ENCODE data around the gene ABCG4. TPM values are rescaled to one million over a fixed set of nuclear protein-coding genes. Genes with fewer than 3 reads are reported as not detected.

The ABCG4 gene
- total and polyA plus RNA-seq, 2 donors (not counting 1 experiment from before 2014, with no cell fraction given), result not detected

DNA sequence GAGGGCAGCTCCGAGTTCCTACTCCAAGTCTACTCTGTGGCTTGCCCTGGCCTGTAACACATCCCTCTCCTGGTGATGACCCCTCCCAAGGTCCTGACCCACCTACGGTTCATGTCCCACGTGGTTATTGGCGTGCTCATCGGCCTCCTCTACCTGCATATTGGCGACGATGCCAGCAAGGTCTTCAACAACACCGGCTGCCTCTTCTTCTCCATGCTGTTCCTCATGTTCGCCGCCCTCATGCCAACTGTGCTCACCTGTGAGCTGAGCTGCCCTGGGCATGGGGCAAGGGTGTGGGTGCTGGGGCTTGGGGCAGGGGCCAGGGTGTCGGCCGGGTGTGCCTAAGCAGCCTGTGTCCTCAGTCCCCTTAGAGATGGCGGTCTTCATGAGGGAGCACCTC, 9.6 kb downstream of the ABCG4 start:
- no peak overlapping the region for H3K4me3 Mint-ChIP-seq
- H3K4me1 Mint-ChIP-seq, result peaks cover 3% of the 10 kb centered on the region
- peaks cover 22% of the 10 kb centered on the region for H3K27me3 Mint-ChIP-seq
- Histone ChIP-seq H3K4me2 (replicated peaks; ENCODE audit: low read depth, low read length, poor library complexity, severe bottlenecking) (no peak overlapping the region), H3K4me3 (ENCODE audit: control extremely low read depth in 1 of 5, extremely low read depth in 1 of 5, insufficient read depth in 1 of 5, low read depth in 2 of 5, low read length in 4 of 5) (no peak overlapping the region), H3K27ac (ENCODE audit: low read length in 2 of 2) (no peak overlapping the region), H3K4me1 (ENCODE audit: control insufficient read depth in 2 of 2, insufficient read depth in 2 of 2, low read length in 2 of 2) (no peaks in the 10 kb centered on the region), H3K9ac (ENCODE audit: low read length) (no peak overlapping the region), H2AFZ (ENCODE audit: insufficient read depth, low read depth, low read length, poor library complexity, severe bottlenecking) (no peak overlapping the region), H3K36me3 (replicated peaks in 1 of 2; ENCODE audit: control extremely low read depth in 1 of 2, control insufficient read depth in 1 of 2, extremely low read depth in 1 of 2, insufficient read depth in 2 of 2, low read length in 1 of 2) (no peaks in the 10 kb centered on the region), H4K20me1 (ENCODE audit: control insufficient read depth, insufficient read depth, low read length, poor library complexity, severe bottlenecking) (no peaks in the 10 kb centered on the region), H3K79me2 (ENCODE audit: control insufficient read depth, insufficient read depth, low read length) (no peaks in the 10 kb centered on the region), H3K27me3 (replicated peaks in 1 of 4; ENCODE audit: control extremely low read depth in 1 of 4, control insufficient read depth in 3 of 4, insufficient read depth in 4 of 4, low read length in 3 of 4) (peaks cover 0 to 17% (median 0%) of the 10 kb centered on the region in 4 experiments), H3K9me3 (ENCODE audit: control extremely low read depth in 1 of 3, control insufficient read depth in 2 of 3, insufficient read depth in 1 of 3, low read length in 2 of 3) (no peaks in the 10 kb centered on the region)
- no peak overlapping the region for H3K27ac Mint-ChIP-seq
- ATAC-seq (ENCODE audit: low read depth) (no peak), DNase-seq (no peak)
- no peak for TF ChIP-seq EZH2 (IDR thresholded peaks at IDR 0.05; ENCODE audit: borderline replicate concordance, insufficient read depth, low read depth, low read length, poor library complexity, severe bottlenecking)
- TF ChIP-seq CTCF (IDR thresholded peaks at IDR 0.05), result no peak
- ChIA-PET POLR2A (interaction anchor here (0.5 kb wide), 1 partner anchor 59 kb away, joined by 5 read pairs; no protein-coding TSS in a partner anchor), CTCF (interaction anchor here (0.6 kb wide), 1 partner anchor 1734 kb away, joined by 3 read pairs; no protein-coding TSS in a partner anchor)
- intact Hi-C loops (cut with micrococcal nuclease), result no loop called here
- no peaks in the 10 kb centered on the region for H3K9me3 Mint-ChIP-seq (ENCODE audit: insufficient read depth)
- WGBS (ENCODE audit: insufficient coverage), result 88% methylated on average over 8 of the region's 13 CpGs

GRCh38 chr11:119160151-119160550, 11.3 kb downstream of the ABCG4 start:
- Histone ChIP-seq H3K9ac (ENCODE audit: low read length) (no peak overlapping the region), H3K36me3 (replicated peaks in 1 of 2; ENCODE audit: control extremely low read depth in 1 of 2, control insufficient read depth in 1 of 2, extremely low read depth in 1 of 2, insufficient read depth in 2 of 2, low read length in 1 of 2) (no peaks in the 10 kb centered on the region), H3K9me3 (ENCODE audit: control extremely low read depth in 1 of 3, control insufficient read depth in 2 of 3, insufficient read depth in 1 of 3, low read length in 2 of 3) (no peaks in the 10 kb centered on the region), H3K4me3 (ENCODE audit: control extremely low read depth in 1 of 5, extremely low read depth in 1 of 5, insufficient read depth in 1 of 5, low read depth in 2 of 5, low read length in 4 of 5) (no peak overlapping the region), H2AFZ (ENCODE audit: insufficient read depth, low read depth, low read length, poor library complexity, severe bottlenecking) (no peak overlapping the region), H3K4me1 (ENCODE audit: control insufficient read depth in 2 of 2, insufficient read depth in 2 of 2, low read length in 2 of 2) (no peaks in the 10 kb centered on the region), H3K27ac (ENCODE audit: low read length in 2 of 2) (no peak overlapping the region), H3K79me2 (ENCODE audit: control insufficient read depth, insufficient read depth, low read length) (no peaks in the 10 kb centered on the region), H3K27me3 (replicated peaks in 1 of 4; ENCODE audit: control extremely low read depth in 1 of 4, control insufficient read depth in 3 of 4, insufficient read depth in 4 of 4, low read length in 3 of 4) (peaks cover 0 to 3% (median 0%) of the 10 kb centered on the region in 4 experiments), H4K20me1 (ENCODE audit: control insufficient read depth, insufficient read depth, low read length, poor library complexity, severe bottlenecking) (no peaks in the 10 kb centered on the region), H3K4me2 (replicated peaks; ENCODE audit: low read depth, low read length, poor library complexity, severe bottlenecking) (no peak overlapping the region)
- intact Hi-C loops (cut with micrococcal nuclease), result no loop called here
- no peak for DNase-seq
- Mint-ChIP-seq H3K4me1 (peaks cover 3% of the 10 kb centered on the region), H3K4me3 (no peak overlapping the region), H3K27me3 (peaks cover 10% of the 10 kb centered on the region), H3K27ac (no peak overlapping the region), H3K9me3 (ENCODE audit: insufficient read depth) (no peaks in the 10 kb centered on the region)
- WGBS (ENCODE audit: insufficient coverage), result 97% methylated on average over 8 of the region's 9 CpGs
- TF ChIP-seq CTCF (IDR thresholded peaks at IDR 0.05) (no peak), EZH2 (IDR thresholded peaks at IDR 0.05; ENCODE audit: borderline replicate concordance, insufficient read depth, low read depth, low read length, poor library complexity, severe bottlenecking) (no peak)
- no peak for ATAC-seq (ENCODE audit: low read depth)
- POLR2A ChIA-PET, result no interaction called here
- CTCF ChIA-PET, result interaction anchor here (0.6 to 1.4 kb wide), 2 partner anchors 9 to 46 kb away, joined by 3 to 5 read pairs; no protein-coding TSS in a partner anchor
